H1 (cell line): ENCODE data around the gene NOS3. TPM values are rescaled to one million over a fixed set of nuclear protein-coding genes. Genes with fewer than 3 reads are reported as not detected.

Experiments
- BCL11A ChIP-seq, 2 experiments: IDR thresholded peaks; one replicate each; pipeline ENCODE4 v1.6.1; 2011; ENCODE audit warnings: low read depth in 2 of 2, low read length in 2 of 2, mild to moderate bottlenecking in 2 of 2
- BRCA1 ChIP-seq: IDR thresholded peaks from 2 replicates; pipeline ENCODE4 v1.6.1; 2012; ENCODE audit warnings: low read depth, low read length, improper control_type of control experiment
- GABPA ChIP-seq: IDR thresholded peaks from 2 replicates; pipeline ENCODE4 v1.6.1; 2011; ENCODE audit warnings: mild to moderate bottlenecking, low read length, moderate library complexity, borderline replicate concordance; ENCODE audit not compliant: insufficient read depth
- polyA plus RNA-seq, 7 experiments: library from polyadenylated mRNA; depleted of rRNA in 3 of 7; stranded (reverse) in 5 of 7; unstranded in 2 of 7; fragments of >200 nt in 5 of 7; fragments of 200-250 nt in 2 of 7; gene quantifications; 1 replicate in 5 of 7; 2 replicates in 1 of 7; 4 replicates in 1 of 7; pipeline versions ENCODE4 v1.2.1 to v1.2.3, GENCODE V29; 2011 to 2013; ENCODE audit warnings: missing spikeins in 2 of 7, mixed read lengths in 2 of 7
- total RNA-seq: library from RNA; stranded (reverse); fragmentation: NEBNext Ultra II Directional; extraction: Animal tissue kit (Norgen Biotek cat#: 25700); gene quantifications from 2 replicates; pipeline ENCODE4 v1.2.1, GENCODE V29; 2021
- TF ChIP-seq, protein P1 (sequence below): IDR thresholded peaks from 2 replicates; pipeline ENCODE4 v1.6.1; 2011; ENCODE audit warnings: low read depth, mild to moderate bottlenecking, low read length; ENCODE audit not compliant: insufficient read depth
- TF ChIP-seq, protein P2 (sequence below): IDR thresholded peaks from 2 replicates; pipeline ENCODE4 v1.6.1; 2012; ENCODE audit warnings: inconsistent platforms

NOS3 gene
- total and polyA plus RNA-seq, 2 of the 8 experiments (the other 6 are each of a cell fraction or from before 2014, with no cell fraction given) = 4.4 to 16.2 TPM

DNA sequence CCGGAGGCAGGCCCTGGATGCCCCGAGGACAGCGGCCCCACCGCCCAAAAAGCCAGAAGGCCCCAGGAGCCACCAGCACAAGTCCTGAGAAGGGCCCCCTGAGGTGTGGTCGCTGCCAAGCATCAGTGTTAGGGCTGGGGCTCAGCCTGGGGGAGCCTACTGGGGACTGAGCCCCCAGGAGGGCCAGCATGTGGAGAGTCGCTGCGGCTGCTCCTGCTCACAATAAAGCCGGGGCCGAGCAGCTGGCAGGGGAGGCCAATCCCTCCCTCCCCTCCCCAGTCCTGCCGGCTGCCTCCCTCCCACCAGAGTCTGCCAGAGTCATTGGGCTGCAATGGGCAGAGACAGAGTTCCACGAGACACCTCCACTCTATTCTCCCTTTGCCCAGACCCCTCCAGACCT is 54.4 kb downstream of the NOS3 start (continued):
- TF ChIP-seq GABPA (no peak), BRCA1 (no peak), BCL11A (IDR thresholded peaks at IDR 0.05; ENCODE audit: low read depth in 2 of 2, low read length in 2 of 2) (no peak)
- TF ChIP-seq, protein P1, sequence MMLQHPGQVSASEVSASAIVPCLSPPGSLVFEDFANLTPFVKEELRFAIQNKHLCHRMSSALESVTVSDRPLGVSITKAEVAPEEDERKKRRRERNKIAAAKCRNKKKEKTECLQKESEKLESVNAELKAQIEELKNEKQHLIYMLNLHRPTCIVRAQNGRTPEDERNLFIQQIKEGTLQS = no peak
- TF ChIP-seq, protein P2, sequence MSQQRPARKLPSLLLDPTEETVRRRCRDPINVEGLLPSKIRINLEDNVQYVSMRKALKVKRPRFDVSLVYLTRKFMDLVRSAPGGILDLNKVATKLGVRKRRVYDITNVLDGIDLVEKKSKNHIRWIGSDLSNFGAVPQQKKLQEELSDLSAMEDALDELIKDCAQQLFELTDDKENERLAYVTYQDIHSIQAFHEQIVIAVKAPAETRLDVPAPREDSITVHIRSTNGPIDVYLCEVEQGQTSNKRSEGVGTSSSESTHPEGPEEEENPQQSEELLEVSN = no peak
